ENCODE data around the gene RAB27B.
"Not testable (repeated sequence)": the region's sequence is repeated elsewhere in the genome, so short reads cannot be mapped to it uniquely, and the experiment has no call there.

RAB27B gene, protein sequence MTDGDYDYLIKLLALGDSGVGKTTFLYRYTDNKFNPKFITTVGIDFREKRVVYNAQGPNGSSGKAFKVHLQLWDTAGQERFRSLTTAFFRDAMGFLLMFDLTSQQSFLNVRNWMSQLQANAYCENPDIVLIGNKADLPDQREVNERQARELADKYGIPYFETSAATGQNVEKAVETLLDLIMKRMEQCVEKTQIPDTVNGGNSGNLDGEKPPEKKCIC

GRCh38 chr18:54828281-54828881 is at the start of gene RAB27B:
TSS of gene RAB27B (plus strand) at chr18:54828477. CDS start at chr18:54877586, 49,109 bp downstream.
- no peak for FAIRE-seq

DNA sequence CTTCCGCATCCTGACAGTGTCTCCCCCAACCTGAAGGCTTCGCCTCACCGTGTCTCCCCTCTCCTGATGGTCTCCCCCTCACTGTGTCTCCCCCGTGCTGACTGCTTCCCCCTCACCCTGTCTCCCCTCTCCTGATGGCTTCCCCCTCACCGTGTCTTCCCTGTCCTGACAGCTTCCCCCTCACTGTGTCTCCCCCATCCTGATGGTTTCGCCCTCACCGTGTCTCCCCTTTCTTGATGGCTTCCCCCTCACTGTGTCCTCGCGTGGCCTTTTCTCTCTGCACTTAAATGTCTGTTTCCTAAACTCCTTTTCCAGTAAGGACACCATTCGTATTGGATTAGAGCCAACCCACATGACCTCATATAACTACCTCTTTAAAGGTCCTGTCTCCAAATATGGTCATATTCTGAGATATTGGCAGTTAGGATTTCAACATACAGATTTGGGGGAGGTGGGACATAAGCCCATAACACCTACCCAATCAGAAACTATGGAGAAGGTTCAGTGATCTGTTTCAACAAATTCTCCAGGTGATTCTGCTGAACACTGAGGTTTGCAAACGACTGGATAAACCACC is 47.9 kb upstream of the RAB27B start:
- no peak for FAIRE-seq

DNA sequence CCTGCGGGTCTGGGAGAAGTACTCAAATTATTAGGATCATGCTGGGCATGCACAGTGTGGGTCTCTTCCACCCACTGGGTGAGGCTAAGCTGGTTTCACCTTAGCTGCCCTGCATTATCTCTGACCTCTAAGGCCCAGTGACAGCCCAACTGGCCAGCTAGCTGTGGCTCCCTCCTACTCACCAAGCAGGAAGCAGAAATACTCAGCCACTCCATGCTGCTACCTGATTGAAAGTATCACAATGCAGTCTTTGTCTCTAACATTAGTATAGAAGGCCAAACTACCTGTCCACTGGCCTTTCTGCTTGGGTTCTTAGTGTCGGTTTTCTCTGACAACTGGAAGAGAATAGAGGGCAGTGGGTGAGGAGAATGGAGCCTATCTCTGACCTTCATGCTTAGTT is 47.3 kb upstream of the RAB27B start:
- FAIRE-seq, result no peak

DNA sequence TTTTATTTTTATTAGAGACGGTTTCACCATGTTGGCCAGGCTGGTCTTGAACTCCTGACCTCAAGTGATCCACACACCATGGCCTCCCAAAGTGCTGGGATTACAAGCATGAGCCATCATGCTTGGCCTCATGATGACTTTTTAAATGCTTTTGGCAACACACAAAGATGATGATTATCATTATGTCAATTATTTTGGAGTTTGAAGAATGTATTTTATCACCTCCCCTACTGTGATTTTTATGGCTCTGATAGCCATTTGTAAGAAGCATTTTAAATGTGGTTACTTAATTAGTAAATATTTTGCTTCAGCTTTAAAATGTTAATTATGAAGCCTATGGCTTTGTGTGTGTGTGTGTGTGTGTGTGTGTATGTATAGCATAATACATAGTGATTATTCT is 45.1 kb upstream of the RAB27B start:
- FAIRE-seq, result no peak

- no peak for FAIRE-seq
These were observed 42.1 kb upstream of the RAB27B start for GRCh38 chr18:54786206-54786605.

- FAIRE-seq, result no peak
These were observed 41.2 kb upstream of the RAB27B start for GRCh38 chr18:54787121-54787520.

DNA sequence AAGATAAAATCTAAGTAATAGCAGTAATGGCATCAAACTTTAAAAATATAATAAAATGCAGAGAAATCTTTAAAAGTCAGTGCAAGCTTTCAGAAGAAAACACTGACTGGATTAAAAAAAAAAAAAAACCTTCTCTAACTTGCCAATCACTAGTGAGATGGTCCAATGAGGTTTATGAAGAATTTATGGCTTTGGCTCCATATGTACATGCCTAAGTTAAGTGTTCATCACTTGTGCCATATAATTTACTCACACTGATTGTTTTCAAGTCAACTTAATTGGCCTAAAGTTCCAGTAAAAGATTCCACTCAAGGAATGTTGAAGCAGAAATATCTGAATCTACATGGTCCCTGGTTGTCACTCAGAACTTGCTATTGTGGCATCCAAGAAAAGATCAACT is 40.7 kb upstream of the RAB27B start:
- no peak for FAIRE-seq

- FAIRE-seq, result no peak
These were observed 38.2 kb upstream of the RAB27B start for GRCh38 chr18:54790109-54790508.

- FAIRE-seq, result no peak
These were observed 36.6 kb upstream of the RAB27B start for GRCh38 chr18:54791657-54792056.

- no peak for FAIRE-seq
These were observed 36.2 kb upstream of the RAB27B start for GRCh38 chr18:54792079-54792478.

DNA sequence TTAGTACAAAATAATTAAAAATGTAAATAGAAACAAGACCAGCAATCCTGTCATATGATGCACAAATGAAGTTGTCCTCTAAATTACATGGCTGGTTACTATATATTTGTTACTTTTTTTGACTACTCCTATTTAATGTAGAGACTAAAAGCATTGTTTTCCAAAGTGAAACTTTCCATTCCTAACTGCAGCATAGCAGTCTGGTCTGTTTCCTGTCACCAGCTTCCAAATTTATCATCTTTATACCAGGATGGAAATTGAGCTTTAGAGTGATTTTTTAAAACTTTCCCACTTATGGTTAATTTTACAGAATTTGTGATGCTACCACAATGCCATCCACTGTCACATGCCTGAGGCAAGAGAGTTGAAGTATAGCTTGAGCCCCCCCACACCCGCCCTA is 33.5 kb upstream of the RAB27B start:
- no peak for FAIRE-seq

DNA sequence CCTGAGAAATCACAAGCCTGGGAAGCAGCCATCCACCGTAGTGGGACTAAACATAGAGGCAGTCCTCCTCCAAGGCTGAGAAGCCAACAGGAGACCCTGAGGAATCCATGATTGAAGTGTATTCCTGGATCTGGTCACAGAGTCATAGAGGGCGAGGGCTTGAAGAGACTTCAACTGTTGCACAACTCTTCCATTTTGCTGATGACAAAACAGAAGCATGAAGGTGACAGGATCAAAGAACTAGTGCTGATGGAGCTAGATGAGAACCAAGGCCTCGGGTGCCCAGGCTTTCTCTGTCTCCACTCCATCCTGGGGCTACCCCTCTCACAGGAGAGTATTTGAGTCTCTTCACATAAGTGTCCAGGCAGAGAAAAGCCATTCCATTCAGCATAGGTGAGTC is 30.1 kb upstream of the RAB27B start:
- no peak for FAIRE-seq

GRCh38 chr18:54801374-54801773 is 26.9 kb upstream of the RAB27B start:
- no peak for FAIRE-seq

- FAIRE-seq, result no peak
These were observed 26.1 kb upstream of the RAB27B start for GRCh38 chr18:54802178-54802577.

DNA sequence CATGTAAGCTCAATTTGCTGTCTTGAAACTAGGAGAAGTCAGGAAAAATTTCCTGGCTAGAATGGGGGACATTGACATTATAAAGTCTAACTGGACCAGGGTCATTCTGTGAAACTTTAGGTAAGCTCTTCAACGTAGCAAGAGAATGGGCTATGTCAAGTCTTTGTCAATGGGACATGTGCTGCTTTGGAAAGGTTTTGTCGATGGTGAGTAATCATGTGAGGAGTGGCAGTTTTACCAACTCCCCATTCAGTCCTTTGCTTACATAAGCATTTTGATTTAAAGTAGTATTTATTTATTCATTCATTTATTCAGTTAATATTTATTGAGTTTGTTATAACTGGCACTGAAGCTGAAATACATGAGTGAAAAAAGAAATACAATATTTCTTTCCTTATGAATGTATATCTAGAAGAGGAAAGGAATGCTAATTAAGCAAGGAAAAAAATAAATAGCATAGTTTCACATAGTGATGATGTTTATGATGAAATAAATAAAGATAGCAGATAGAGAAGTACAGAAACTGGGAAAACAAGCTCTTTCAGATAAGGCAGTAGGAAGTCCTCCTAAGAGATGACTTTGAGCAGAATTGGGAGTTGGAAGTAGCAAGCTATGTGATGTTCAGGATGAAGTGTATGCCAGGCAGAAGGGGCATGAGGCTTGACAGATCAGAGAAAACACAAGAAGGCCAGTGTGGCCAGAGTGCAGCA is 25.4 kb upstream of the RAB27B start:
- no peak for FAIRE-seq

DNA sequence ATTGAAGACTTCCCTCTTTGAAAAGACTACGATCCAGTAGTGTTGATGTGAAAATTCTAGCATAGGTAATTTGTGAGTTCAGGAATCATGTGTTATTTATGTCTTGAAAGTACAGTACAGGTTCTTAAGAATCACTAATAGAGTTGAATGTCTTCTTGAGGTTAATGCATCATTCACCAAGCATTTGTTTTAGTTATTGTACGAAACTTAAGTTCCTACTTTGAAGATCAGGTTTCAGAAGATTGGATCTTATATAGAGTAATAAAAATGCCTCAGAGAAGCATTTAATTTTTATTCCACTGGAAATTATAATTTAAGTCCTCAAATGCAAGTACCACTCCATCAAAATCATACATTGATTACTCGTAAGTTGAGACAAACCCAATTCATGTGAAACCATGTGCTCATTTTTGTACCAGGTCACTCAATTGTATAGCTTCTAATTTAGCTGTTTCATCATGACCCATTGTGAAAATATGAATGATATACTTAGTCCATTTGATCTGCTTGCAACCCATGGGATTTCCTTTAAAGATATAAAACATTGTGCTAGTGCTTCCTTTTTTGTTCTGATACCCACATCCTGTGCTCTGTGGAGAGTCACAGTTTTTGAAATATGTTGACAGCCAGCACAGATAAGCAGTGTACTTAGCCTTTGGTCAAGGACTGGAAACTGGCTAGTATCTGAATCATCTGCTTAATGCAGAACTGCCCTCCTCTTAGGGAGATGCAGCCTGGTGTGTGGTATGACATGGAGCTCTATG is 22.5 kb upstream of the RAB27B start:
- no peak for FAIRE-seq

- FAIRE-seq, result peak; percentile 60
These were observed 21.8 kb upstream of the RAB27B start for GRCh38 chr18:54806526-54806925.

DNA sequence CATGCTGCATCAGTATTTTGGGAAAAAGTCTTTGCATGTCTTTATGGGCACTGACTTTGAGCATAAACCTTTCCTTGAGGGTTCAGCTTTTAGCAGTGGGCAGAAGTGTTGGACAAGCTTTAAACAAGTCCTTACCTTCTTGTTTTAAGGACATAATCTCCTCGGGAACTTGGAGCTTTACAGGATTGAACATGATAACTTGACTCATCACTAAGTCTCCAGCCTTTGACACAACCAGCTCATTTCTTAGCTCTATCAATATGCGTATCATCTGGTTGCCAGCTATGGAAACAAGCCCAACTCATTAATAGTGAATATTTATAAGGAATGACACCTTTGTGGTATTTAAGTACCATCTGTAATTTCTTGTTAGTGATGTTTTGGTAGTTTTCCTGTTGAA is 21.0 kb upstream of the RAB27B start:
- no peak for FAIRE-seq

DNA sequence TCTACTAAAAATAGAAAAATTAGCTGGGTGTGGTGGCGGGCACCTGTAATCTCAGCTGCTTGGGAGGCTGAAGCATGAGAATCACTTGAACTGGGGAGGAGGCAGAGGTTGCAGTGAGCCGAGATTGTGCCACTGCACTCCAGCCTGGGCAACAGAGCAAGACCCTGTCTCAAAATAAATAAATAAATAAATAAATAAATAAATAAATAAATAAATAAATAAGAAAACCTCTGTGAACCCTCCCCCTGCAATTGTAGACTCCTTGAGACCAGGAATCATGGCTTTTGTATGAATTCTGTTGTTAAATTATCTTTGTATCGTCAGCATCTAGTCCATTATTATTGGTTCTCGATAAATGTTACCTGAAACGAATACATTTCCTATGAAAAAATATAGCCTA is 17.6 kb upstream of the RAB27B start:
- FAIRE-seq, result not testable (repeated sequence)

DNA sequence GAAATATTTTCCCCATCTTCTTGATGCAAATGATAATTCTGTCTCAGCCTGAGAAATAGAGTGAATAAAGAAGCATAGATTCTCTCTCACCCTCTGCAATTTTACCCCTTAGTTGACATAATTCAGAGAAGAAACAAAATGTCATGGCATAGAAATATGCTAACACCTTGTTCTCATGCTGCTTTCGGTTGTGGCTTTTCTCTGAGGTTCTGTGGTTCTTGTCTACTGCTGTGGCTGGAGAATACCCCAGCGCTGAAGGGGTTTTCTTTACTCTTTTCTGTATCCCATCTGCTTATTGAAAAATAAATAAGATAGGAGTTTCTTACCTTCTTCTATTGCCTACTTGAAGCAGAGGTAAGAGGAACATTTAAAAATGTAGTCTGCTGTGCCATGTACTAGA is 15.4 kb upstream of the RAB27B start:
- FAIRE-seq, result no peak

GRCh38 chr18:54813305-54813704 is 15.0 kb upstream of the RAB27B start:
- no peak for FAIRE-seq

- no peak for FAIRE-seq
These were observed 14.2 kb upstream of the RAB27B start for GRCh38 chr18:54813977-54814565.

GRCh38 chr18:54815086-54815485 is 13.2 kb upstream of the RAB27B start:
- FAIRE-seq, result no peak

Measured in colon (tissue), 2 donors.